GM12865 (cell line): ENCODE measurements around the gene KRT17.
A peak's percentile ranks its signal among the peaks of the same experiment; 100 is the strongest.
"Not testable (repeated sequence)": the region's sequence is repeated elsewhere in the genome, so short reads cannot be mapped to it uniquely, and the experiment has no call there.

ENCODE experiments used
- DNase-seq: peaks from one replicate; pipeline ENCODE4 v3.0.0; 2010; ENCODE audit warnings: low read depth
- H3K4me3 ChIP-seq: 2 replicates; pipeline ENCODE4 v1.5.1; 2011; ENCODE audit warnings: mild to moderate bottlenecking, low read depth, low read length, control low read depth
- CTCF ChIP-seq: IDR thresholded peaks from 2 replicates; pipeline ENCODE4 v1.5.1; 2011; ENCODE audit warnings: low read length, control low read depth, low read depth, inconsistent platforms; ENCODE audit not compliant: insufficient read depth; ENCODE audit errors: missing control alignments

The KRT17 gene

GRCh38 chr17:41579484-41580243 lies 44.7 kb downstream of the KRT17 start:
- peak; percentile 82 for TF ChIP-seq CTCF
- no peak overlapping the region for H3K4me3 ChIP-seq
- peak; percentile 75 for DNase-seq

GRCh38 chr17:41578971-41579370 lies 45.4 kb downstream of the KRT17 start:
- no peak for TF ChIP-seq CTCF
- no peak overlapping the region for H3K4me3 ChIP-seq
- no peak for DNase-seq

- no peak for TF ChIP-seq CTCF
- H3K4me3 ChIP-seq, result no peak overlapping the region
Observed at GRCh38 chr17:41578538-41578937, 45.8 kb downstream of the KRT17 start.

GRCh38 chr17:41576740-41577139 lies 47.6 kb downstream of the KRT17 start:
- not testable (repeated sequence) for H3K4me3 ChIP-seq, DNase-seq

More at GRCh38 chr17:41578538-41578937, 45.8 kb downstream of the KRT17 start:
- no peak for DNase-seq

- no peak overlapping the region for H3K4me3 ChIP-seq
- TF ChIP-seq CTCF, result no peak
- no peak for DNase-seq
Observed at GRCh38 chr17:41575336-41575735, 49.0 kb downstream of the KRT17 start.

GRCh38 chr17:41571561-41572434 lies 52.6 kb downstream of the KRT17 start, which contains the start of gene KRT9:
Gene KRT9, minus strand, starts transcription at chr17:41572059. Its CDS starts 67 bp downstream, at chr17:41571992.
- DNase-seq, result no peak
- no peak for TF ChIP-seq CTCF
- H3K4me3 ChIP-seq, result no peak within 1 kb of the TSS
